IMR-90 (cell line): ENCODE data around the gene PLOD3.

ENCODE experiments used
- CTCF ChIP-seq: conservative IDR thresholded peaks from 2 replicates; pipeline ENCODE4 v1.5.1; 2012; ENCODE audit warnings: mild to moderate bottlenecking, low read depth, low read length, improper control_type of control experiment
- POLR2A ChIP-seq: IDR thresholded peaks from 2 replicates; pipeline ENCODE4 v1.6.1; 2012; ENCODE audit warnings: mild to moderate bottlenecking, low read depth, low read length
- TF ChIP-seq, protein P1 (sequence below): fragments of 150-350 bp; IDR thresholded peaks from 2 replicates; pipeline ENCODE4 v1.6.1; 2016; ENCODE audit warnings: low read depth, mild to moderate bottlenecking, low read length, moderate library complexity, borderline replicate concordance

DNA sequence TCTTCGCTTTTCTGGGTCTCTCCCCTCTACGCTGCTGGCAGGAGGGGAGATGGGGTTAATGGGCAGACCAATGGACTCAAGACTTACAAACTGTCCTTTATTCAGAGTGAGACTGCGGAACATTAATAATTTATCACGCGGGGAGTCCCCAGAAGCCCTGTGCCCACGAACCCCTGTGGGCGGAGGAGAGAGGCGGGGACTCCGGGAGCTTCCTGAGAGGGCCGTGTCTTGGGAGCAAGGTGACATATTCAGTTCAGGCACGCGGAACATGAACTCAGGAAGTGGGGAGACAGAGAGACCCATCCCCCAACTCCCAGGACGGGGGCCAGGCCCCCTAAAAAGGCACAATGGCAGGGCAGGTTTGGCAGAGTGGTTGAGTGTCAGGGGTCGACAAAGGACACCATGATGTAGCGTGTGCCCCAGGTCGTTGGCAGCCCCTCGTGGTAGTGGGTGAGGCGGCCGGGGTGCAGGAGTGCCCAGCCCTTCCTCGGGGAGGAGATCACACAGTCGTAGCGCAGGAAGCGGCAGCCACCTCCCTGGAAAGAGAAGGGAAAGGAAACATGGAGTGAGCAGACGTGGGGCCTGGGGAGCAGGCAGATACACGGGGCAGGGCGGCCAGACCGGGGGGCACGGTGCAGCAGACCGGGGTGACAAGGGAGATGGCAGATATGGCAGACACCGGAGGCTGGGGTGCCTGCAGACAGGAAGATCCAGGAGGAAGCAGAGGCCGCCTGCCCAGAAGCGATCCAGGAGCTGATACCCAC, 11.3 kb downstream of the PLOD3 start:
- no peak for TF ChIP-seq CTCF
- TF ChIP-seq, protein P1, sequence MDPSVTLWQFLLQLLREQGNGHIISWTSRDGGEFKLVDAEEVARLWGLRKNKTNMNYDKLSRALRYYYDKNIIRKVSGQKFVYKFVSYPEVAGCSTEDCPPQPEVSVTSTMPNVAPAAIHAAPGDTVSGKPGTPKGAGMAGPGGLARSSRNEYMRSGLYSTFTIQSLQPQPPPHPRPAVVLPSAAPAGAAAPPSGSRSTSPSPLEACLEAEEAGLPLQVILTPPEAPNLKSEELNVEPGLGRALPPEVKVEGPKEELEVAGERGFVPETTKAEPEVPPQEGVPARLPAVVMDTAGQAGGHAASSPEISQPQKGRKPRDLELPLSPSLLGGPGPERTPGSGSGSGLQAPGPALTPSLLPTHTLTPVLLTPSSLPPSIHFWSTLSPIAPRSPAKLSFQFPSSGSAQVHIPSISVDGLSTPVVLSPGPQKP: no peak
- TF ChIP-seq POLR2A: no peak
